ENCODE measurements around the gene LCE2C. TPM values are rescaled to one million over a fixed set of nuclear protein-coding genes. Genes with fewer than 3 reads are reported as not detected.
"Not testable (repeated sequence)": the region's sequence is repeated elsewhere in the genome, so short reads cannot be mapped to it uniquely, and the experiment has no call there.

The LCE2C gene, protein sequence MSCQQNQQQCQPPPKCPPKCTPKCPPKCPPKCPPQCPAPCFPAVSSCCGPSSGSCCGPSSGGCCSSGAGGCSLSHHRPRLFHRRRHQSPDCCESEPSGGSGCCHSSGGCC
- not detected for total RNA-seq
- not detected for polyA plus RNA-seq
- long read RNA-seq, donor 1 = 0 reads
- long read RNA-seq, donor 2 = 0 reads

DNA sequence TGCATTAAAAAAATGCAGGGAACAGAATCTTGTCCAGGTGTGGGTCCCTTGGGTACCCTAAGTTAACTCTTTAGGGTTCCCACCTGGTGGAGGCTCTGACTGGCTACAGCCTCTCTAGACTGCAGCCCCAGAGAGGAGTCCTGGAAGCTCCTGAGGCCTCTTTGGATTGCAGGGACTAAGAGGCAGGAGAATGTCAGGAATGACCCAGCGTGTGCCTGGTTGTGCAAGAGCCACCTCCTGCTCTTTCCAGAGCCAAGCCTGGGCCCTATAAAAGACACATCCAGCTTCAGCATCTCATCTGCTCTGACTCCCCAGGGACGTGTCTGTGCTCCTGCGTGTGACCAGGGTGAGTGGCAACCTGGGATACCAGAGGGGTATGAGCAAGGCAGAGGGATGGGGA lies at the start of gene LCE2C:
TSS of gene LCE2C (plus strand) at position 297 of the 400 bp plus-strand sequence. CDS start 737 bp downstream, outside the sequence.
- H3K27me3 ChIP-seq (replicated peaks in 1 of 7) = peaks cover 0 to 22% (median 0%) of the 10 kb centered on the region in 7 donors
- H3K27ac ChIP-seq; H3K9me3 ChIP-seq; intact Hi-C loops (cut with DNase I; ENCODE audit: low total_unique reads); H3K4me3 ChIP-seq; H3K4me1 ChIP-seq; DNase-seq; H3K36me3 ChIP-seq: not testable (repeated sequence)
- WGBS, 5 donors = 53 to 85% (median 71%) methylated on average over 3 of the region's 3 CpGs

DNA sequence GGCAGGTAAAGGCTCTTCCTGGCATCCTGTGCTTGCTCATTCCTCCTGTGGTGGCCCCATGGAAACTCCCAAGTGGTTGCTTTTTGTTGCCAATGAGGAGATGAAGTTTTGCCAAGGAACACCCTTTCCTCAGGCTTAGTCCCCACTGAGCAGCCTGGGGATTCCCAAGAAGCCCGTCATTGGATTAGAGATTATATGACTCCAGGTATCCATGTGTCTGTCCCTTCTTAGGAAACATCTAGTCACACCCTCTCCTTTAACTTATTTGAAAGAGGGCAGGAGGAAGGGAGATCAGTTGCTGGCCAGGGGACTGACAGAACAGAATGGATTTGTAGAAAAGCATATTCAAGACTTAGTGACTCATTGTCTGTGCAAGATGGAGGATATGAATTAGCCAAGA lies 48.3 kb upstream of the LCE2C start:
- H3K9me3 ChIP-seq = peaks cover 0 to 13% (median 0%) of the 10 kb centered on the region in 8 donors
- no peak for DNase-seq
- peaks cover 0 to 55% (median 0%) of the 10 kb centered on the region in 7 donors for H3K27me3 ChIP-seq (replicated peaks in 1 of 7)
- intact Hi-C loops (cut with DNase I; ENCODE audit: low total_unique reads) = no loop called here
- H3K4me3 ChIP-seq = no peak overlapping the region
- H3K4me1 ChIP-seq = no peaks in the 10 kb centered on the region
- 83 to 96% (median 88%) methylated on average over 1 of the region's 1 CpG for WGBS, 5 donors
- H3K27ac ChIP-seq = no peak overlapping the region
- TF ChIP-seq, protein P1, sequence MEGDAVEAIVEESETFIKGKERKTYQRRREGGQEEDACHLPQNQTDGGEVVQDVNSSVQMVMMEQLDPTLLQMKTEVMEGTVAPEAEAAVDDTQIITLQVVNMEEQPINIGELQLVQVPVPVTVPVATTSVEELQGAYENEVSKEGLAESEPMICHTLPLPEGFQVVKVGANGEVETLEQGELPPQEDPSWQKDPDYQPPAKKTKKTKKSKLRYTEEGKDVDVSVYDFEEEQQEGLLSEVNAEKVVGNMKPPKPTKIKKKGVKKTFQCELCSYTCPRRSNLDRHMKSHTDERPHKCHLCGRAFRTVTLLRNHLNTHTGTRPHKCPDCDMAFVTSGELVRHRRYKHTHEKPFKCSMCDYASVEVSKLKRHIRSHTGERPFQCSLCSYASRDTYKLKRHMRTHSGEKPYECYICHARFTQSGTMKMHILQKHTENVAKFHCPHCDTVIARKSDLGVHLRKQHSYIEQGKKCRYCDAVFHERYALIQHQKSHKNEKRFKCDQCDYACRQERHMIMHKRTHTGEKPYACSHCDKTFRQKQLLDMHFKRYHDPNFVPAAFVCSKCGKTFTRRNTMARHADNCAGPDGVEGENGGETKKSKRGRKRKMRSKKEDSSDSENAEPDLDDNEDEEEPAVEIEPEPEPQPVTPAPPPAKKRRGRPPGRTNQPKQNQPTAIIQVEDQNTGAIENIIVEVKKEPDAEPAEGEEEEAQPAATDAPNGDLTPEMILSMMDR (IDR thresholded peaks at IDR 0.05 in 8 of 11, conservative IDR thresholded peaks at IDR 0.05 in 3 of 11) = no peak
- TF ChIP-seq POLR2A (IDR thresholded peaks at IDR 0.05) (no peak), POLR2AphosphoS5 (IDR thresholded peaks at IDR 0.05) (no peak)
- H3K36me3 ChIP-seq = no peaks in the 10 kb centered on the region

DNA sequence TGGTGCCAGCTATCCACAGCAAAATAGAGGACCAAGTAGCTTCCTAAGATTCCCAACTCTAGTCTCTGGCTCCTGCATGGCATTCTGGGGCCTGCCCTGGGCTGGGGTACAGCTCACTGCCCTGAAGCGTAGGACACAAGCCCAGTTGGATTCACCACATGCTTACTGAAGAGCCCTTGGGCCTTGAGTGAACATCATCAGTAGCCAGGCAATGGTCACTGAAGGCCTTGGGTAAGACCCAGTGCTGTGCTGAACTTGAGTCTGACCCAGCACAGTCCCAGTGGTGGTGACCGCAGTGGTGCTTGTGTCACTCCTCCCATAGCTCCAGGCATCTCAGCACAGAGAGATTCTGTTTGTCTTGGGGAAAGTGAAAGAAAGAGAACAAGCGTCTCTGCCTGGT lies 44.5 kb upstream of the LCE2C start:
- Histone ChIP-seq H3K27ac (no peak overlapping the region), H3K9me3 (peaks cover 0 to 29% (median 0%) of the 10 kb centered on the region in 8 donors), H3K27me3 (replicated peaks in 1 of 7) (peaks cover 0 to 26% (median 0%) of the 10 kb centered on the region in 7 donors), H3K36me3 (no peaks in the 10 kb centered on the region), H3K4me3 (no peak overlapping the region), H3K4me1 (no peaks in the 10 kb centered on the region)
- no peak for DNase-seq
- TF ChIP-seq, protein P1 (IDR thresholded peaks at IDR 0.05 in 8 of 11, conservative IDR thresholded peaks at IDR 0.05 in 3 of 11) = no peak
- TF ChIP-seq POLR2A (IDR thresholded peaks at IDR 0.05) (no peak), POLR2AphosphoS5 (IDR thresholded peaks at IDR 0.05) (no peak)
- 80 to 98% (median 90%) methylated on average over 3 of the region's 3 CpGs for WGBS, 5 donors
- intact Hi-C loops (cut with DNase I; ENCODE audit: low total_unique reads) = no loop called here

DNA sequence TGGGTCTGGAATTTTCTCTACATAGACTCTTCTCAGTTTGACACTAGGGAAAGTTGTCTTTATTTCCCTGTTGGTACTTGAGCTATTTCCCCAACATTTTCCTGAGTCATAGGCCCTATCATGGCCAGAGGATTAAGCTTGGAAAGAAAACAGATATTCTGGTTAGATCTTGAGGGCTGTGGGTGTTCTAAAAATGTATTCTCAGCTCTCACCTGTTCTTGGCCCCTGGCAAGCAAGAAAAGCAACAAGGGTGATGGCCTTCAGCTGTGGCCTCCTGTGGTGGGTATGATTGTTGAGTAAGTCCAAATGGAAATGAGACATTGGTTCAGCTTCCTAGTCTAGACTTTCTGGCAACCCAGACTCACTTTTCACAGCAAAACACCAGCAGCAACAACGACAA lies 34.7 kb upstream of the LCE2C start:
- TF ChIP-seq, protein P1 (IDR thresholded peaks at IDR 0.05 in 8 of 11, conservative IDR thresholded peaks at IDR 0.05 in 3 of 11) = no peak
- no peak for TF ChIP-seq POLR2A (IDR thresholded peaks at IDR 0.05)
- no peak for TF ChIP-seq POLR2AphosphoS5 (IDR thresholded peaks at IDR 0.05)

More for the DNA sequence above, 34.7 kb upstream of the LCE2C start:
- Histone ChIP-seq H3K27me3 (replicated peaks in 1 of 7) (peaks cover 0 to 6% (median 0%) of the 10 kb centered on the region in 7 donors), H3K4me1 (no peaks in the 10 kb centered on the region), H3K4me3 (no peak overlapping the region), H3K36me3 (no peaks in the 10 kb centered on the region), H3K9me3 (peaks cover 0 to 12% (median 9%) of the 10 kb centered on the region in 8 donors), H3K27ac (no peak overlapping the region)
- WGBS, 5 donors = 68 to 78% (median 69%) methylated on average over 1 of the region's 1 CpG
- intact Hi-C loops (cut with DNase I; ENCODE audit: low total_unique reads) = no loop called here
- DNase-seq = no peak
